GM21576 (cell line): ENCODE data around the gene FYN.

Experiments used
- ATAC-seq: cut with Tn5 transposase; IDR thresholded peaks from one replicate; pipeline ENCODE4 v1.9.1; 2021; ENCODE audit warnings: mild to moderate bottlenecking, moderate library complexity; ENCODE audit not compliant: unreplicated experiment

Gene FYN

DNA sequence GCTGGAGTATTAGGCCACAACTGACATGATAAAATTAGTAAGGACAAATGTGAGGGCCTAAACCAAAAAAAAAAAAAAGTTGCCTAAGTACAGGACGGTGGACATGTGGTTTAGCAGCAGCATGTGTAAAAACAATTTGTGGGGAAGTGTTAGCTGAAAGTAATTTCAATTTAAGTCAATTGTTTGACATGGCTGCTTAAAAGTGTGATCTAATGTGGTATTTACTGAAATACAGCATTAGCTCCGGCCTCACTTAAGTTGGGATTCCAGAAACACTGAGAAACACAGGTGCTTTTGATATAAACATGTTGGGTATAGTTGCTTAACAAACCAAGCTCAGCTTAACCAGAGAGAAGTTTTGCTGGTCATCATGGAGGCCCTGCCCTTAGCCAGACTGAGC lies 119.7 kb downstream of the FYN start:
- ATAC-seq: no peak

DNA sequence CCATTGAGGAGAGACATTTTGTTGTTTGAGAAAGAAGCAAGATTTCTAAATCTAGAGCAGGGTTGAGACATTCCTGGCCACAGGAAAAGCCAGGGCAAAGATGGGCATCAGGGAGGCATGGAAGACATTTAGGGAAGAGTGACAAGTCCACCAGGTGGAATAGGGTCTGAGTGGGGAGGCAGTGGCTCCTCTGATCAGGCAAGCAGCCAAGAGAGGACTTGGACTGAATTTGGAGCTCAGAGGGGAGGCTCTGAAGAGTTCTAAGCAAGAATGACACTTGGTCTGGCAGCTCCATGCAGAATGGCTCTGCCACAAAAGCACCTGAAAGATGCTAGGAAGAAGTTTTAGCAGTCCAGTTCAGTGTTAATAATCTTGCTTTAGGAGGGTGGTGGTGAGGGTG lies 120.8 kb downstream of the FYN start:
- no peak for ATAC-seq

DNA sequence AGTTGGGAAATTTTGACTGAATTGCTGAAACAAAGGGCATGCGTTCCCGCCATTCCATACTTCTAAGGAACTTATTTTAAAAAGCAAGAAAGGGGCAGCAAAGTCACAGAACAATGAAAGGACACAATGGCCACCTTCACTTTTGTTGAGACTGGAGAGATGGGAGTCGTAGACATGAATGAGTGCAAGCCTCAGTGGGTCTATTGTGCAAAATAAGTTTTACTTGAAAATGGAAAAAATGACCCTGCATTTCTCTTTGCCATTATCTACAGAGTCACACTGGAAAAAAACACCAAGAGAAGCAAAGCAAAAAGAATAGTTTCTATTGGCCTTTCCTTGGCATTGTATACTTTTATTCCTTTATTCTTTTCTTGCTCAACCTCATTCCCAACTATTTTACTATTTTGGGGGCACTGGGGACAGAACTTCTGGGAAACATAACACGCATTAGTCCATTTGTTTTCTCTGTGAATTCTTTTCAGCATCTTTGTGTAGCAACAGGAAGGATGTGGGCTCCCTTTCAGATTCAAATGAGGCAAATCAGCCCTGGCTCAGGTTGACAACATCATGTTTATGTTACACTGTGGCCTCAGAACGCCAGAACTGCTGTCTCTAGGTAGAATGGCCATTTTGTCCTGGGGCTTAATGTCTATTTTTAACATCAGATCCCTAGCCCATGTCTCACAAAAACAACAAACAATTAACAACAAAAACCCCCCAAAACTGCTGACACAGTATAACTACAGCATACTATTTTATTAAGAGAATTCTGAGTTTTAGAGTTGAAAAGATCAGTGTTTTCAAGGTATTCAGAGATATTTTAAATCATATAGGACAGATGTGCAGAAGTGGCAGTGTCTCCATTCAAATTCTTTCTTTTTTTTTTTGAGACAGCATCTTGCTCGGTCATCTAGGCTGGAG lies 122.2 kb downstream of the FYN start:
- peak; percentile 82 for ATAC-seq

DNA sequence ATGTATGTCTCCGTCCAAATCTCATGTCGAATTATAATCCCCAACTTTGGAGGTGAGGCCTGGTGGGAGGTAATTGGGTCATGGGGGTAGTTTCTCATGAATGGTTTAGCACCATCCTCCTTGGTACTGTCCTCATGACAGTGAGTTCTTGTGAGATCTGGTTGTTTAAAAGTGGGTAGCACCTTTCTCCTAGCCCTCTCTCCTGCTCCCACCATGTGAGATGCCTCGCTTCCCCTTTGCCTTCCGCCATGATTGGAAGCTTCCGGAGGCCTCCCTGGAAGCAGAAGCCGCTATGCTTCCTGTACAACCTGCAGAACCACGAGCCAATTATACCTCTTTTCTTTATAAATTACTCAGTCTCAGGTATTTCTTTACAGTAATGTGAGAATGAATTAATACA lies 123.1 kb downstream of the FYN start:
- no peak for ATAC-seq

DNA sequence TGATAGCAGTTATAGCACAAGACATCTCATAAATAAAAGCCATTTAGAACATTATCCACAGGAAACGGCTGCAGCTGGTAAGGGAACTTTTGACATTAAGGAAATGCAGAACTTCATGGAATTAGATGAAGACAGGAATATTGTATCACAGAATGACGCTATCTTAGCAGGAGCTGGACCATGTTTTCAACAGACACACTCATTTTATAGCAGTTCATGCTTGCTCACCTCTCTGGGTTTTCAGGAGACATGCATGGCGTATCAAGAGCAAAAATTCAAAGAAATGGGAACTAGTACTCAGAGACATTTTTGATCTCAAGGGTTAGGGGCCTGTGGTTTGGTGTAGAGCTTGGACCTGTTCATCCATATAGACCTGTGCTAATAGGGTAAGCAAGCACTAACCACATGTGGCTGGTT lies 125.0 kb downstream of the FYN start:
- ATAC-seq: no peak

DNA sequence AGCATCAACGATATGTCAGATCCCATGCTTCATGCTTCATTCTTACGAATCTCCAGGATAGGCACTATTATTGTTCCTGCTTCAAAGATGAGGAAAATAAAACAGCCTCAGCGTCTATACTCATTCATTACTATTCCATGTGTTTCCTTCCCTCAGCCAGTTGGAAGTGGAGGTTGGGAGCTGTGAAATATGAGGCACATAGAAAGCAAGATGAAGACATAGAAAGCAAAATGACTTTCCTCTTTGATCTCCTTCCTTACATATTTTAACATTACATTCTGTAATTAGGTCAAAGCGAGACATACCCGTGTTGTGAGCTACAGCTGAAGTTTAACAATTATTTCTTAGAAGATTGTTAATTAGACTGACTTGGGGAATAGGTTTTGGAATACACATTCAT lies 125.4 kb downstream of the FYN start:
- ATAC-seq: no peak

DNA sequence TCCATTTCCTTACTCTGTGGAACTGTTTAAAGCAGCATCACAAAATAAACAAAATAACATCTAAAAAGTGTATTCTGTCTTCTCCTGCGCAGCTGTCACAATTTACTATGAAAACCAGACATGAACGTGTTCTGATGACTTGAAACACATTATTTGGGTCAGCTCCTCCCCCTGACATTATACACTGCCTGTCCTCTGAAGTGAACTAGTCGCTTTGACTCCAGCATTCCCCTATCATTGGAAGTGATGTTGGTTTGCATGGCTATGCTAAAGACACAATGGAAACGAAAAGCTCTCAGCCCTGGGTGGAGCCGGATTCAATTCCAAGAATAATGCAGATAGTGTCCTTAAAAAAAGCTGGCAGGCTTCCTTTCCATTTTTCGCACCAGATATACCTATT lies 125.9 kb downstream of the FYN start:
- ATAC-seq: no peak

DNA sequence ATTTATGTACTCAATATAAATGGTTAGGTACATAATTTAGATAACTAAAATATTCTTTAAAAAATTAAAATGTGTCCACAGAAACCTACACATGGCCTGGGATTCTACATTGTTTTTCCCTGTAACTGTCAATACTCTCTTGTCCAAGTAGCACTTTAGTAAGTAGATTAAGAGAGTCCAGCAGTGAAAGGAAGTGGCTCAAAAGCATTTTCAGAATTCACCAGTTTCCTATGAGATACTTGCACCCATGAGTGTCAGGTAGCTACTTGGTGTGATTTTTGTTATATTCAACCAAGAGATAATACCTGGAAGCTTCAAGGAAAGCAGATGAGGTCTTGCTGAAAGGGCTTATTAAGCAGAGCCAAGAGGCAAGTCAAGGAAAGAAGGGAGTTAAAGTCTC lies 126.3 kb downstream of the FYN start:
- no peak for ATAC-seq

DNA sequence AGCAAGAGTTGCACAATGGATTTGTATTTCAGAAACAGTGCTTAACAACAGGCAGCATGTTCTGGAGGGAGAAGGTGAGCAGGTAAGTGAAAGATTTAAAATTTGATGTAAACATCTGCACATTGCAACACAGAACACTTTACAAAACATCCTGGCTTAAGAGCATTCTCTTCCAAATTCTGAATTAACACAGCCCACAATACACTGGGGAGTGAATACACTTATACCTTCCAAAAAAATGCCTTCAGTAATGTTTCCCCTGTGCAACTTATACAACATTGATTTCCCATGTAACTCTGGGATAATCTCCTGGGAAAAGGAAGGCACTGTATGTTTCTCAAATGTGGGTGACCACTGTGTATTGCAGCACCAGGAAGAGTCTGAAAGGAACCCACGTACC lies 127.6 kb downstream of the FYN start:
- no peak for ATAC-seq

DNA sequence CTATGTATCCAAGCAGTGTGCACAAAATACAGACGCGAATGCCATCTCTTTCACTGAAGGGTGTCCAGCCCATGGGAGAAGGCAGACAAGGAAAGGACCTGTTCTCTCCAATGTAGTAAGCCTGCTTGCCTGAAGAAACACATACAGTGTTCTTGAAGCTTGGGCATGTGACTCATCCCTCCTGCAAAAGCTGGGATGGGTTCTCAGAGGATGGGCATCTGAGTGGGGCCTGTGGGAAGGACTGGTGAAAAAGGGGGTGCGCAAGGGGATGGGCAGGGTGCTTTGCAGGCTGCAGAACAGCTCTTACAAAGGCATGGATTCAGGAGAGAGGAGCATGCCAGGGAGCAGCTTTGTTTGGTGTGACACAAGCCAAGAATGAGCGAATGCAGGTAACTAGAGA lies 128.1 kb downstream of the FYN start:
- ATAC-seq: no peak

DNA sequence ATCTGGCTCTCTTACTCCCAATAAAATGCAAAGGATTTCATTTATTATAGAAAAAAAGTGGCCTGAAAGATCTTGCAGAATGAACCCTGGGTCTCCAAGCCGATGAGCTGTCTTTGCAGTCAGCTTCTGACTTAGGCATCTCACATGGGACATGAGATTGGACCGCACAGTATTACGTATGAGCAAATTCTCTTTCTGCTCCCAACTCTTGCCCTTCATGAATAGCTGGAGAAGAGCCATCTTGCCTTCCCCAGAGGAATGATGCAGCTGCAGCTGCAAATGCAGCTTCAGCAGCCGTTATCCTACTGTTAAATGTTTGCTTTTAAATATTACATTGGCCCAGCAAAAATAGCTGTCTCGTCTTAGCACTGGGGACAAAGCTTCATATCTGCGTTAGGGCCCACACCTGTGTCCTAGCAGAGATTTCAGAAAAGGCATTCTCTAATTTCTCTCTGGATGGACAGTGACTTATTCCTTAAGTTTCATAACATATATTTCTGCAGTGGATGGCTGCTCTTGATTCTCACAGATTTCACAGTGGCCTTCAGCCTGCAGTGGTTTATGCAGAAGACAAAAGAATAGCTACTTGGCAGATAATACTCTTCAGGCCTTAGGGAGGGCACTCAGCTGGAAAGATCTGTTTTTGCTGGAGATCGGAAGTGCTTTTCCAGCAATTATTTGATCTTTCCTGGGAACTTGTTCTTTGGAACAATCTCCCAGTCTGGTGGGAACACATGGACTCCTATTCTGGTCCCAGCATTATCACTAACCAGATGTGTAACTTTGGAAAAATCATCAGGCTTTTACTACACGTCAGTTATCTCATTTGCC lies 129.2 kb downstream of the FYN start:
- no peak for ATAC-seq

DNA sequence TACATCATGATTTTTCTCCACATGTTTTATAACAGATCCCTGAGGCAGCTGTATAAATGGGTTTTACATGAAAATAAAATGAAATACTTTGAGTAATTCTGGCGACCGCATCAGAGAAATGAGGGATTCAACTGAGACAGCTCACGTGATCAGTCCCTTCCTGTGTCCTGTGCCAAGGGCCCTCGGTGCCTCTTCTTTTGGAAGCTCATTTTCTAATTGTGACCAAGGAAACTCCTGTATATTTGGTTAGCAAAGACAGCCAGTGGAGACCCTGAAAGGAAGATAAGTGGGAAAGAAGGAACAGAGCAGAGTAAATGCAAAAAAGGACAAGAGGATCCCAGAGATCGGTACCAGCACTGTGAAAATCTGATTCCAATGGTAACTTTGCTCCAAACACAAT lies 129.9 kb downstream of the FYN start:
- no peak for ATAC-seq

DNA sequence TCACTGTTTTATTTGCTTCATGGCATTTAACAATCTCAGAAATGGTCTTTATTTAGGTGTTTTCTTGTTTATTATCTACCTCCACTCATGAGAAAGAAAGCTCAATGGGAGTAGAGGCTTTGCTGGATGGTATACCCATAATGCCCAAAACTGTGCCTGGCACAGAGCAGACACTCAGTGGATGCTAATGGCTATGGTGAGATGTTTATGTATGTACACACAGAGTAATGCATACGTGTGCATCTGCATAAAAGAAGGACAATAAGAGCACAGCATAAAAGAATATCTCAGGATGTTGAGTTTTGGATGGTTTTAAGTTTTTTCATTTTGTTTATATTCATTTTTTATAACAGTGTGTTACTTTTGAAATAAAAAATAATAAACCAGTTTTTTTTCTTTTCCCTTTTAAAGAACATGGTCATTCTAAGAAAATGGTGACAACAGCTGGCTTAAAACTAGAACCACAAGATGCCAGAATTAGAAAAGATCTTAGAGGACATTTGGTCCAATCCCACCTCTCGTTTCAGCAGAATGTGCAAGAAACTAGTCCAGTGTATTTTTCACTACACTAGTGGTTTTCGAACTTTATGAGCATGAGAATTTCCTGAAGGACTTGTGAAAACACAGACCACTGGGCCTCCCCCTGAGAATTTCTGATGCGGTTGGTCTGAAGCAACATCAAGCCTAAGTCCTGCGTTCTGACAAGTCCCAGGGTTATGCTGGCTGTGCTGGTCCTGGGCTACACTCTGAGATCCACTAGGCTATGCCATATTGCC lies 131.9 kb downstream of the FYN start:
- no peak for ATAC-seq

DNA sequence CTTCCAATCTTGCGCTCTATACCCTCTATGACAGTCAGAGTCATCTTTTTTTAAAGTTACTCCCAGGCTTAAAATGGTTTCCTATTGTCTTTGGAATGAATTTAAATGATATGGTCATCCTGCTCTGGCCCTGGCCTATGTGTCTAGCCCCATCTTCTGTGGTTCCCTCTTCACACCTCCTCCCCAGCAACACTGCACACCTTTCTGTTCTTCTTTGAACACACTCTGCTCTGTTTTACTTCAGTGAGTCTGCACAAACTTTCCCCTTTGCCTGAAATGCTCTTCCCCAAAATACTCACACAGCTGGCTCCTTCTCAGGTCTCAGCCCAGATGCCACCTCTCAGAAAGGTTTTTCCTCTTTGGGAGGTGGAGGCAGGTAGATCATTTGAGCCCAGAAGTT lies 132.7 kb downstream of the FYN start:
- ATAC-seq: no peak

DNA sequence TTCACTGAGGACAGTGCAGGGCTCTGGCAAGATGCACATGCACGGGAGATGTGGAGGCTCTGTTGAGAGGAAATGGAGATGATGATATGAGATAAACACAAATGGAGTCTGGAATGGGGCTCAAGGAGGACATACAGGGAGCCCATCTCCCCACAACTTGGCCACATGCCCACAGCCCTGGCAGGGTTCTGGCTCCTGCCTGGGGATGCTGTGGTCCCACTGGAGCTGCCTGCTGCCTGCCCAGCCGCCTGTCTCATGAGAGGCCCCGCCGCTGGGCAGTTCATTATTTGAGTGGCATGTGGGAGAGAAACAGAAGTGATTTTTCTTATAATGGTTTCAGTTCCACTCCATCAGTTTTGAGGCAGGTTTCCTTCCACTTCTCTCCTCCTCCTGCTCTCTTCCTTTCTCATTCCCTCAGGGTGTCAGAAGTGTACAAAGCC lies 134.0 kb downstream of the FYN start:
- ATAC-seq: no peak

DNA sequence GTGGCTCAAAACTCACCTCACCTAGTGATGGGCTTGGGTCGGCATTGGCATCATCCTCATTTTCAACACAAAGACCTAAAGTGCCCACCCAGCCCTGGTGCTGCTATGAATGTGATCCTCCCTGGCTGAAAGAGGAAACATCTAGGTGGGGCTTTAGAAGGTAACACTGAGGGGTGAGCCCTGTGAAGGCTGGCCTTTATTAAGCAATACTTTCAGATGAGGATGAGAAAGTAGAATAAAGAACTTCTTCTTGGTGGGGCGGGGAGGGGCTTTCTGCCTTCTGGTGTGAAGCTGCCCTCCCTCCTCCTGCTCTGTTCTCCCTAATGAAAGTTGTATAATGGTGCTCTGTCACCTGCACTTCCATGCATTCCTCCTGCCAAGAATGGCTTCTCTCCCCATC lies 134.6 kb downstream of the FYN start:
- ATAC-seq: no peak

DNA sequence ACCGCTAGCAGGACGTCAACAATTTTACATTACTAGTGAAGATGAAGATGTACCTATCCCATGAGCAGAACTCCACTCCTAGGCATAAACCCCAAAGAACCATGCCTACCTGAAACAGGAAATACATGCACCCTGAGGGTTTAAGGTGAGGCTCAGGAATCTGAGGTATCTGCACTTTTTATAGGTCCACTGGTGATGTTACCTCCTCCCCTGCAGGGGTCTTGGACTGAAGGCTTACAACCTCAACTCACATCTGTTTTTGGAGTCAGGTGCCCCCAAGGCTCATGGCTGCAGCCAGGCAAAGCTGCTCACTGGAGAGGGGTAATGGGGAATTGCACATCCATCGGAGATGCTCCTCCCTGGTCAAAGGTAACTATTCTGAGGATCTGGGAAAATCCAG lies 135.1 kb downstream of the FYN start:
- no peak for ATAC-seq

DNA sequence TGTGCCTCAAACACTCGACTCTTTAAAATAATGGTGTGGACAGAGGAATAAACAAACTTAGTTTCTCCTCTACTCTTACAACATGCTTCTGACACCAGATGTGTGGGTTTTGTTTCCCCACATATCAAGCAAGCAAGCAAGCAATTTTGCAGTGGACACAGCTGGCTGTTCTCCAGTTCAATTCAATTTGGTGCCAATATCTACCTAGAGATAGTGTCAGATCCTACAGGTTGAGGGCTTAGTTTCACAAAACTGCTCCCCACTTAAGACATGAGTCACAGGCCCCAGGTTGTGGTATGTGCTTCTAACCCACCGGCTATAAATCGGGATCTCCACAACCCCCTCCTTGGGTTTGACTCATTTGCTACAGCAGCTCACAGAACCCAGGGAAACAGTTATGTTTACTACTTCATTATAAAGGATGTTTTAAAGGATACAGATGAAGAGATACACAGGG lies 136.2 kb downstream of the FYN start:
- ATAC-seq: no peak

DNA sequence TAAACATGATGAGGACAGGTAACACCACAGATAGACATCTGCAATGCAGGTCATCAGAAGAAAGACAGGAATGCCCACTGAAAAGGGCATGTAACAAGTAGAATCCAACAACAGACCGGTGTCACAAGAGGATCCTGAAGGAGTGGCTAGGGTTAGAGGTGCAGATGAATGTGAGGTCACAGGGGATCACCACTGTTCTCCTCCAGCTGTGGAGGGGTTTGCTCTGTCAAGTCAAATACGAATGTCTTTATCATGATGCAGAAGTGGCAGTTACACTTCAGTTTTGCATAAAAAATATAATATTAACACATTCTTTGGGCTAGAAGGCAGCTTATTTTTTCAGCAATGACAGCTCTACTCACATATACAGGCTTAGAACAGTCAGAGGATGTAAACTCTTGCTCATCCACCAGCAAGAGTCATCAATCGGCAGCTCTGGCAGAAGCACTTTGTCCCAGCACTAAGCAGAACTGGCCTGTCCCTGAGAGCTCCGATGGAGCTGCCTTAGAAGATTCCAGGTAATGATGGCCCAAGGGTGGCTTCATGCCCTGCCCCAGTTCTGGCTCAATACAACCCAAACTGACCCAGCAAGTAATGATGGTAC lies 137.1 kb downstream of the FYN start:
- no peak for ATAC-seq
